Nephron (organoid): ENCODE measurements around the gene ST6GALNAC3.

Experiments
- H3K27ac Mint-ChIP-seq, 3 experiments: 2 replicates each; pipeline ENCODE4 v1.8.0; 2020; ENCODE audit warnings: mixed read lengths in 3 of 3, mild to moderate bottlenecking in 2 of 3, moderate library complexity in 1 of 3
- H3K27me3 Mint-ChIP-seq: 2 replicates; pipeline ENCODE4 v1.8.0; 2021; ENCODE audit warnings: low read depth, mild to moderate bottlenecking, moderate library complexity, mixed read lengths
- H3K36me3 Mint-ChIP-seq: 2 replicates; pipeline ENCODE4 v1.8.0; 2020; ENCODE audit warnings: low read depth, mixed read lengths
- H3K4me1 Mint-ChIP-seq: 2 replicates; pipeline ENCODE4 v1.8.0; 2020; ENCODE audit warnings: mixed read lengths
- H3K4me3 Mint-ChIP-seq, 3 experiments: 2 replicates each; pipeline ENCODE4 v1.8.0; 2020; ENCODE audit warnings: mild to moderate bottlenecking in 3 of 3, mixed read lengths in 3 of 3, moderate library complexity in 2 of 3
- H3K9me3 Mint-ChIP-seq: 2 replicates; pipeline ENCODE4 v1.8.0; 2020; ENCODE audit warnings: mixed read lengths
- CTCF ChIP-seq, 3 experiments: fragments of 200-600 bp; sonication (generic); IDR thresholded peaks; one replicate each; pipeline ENCODE4 v1.5.0; 2021; ENCODE audit warnings: antibody characterized with exemption in 3 of 3; ENCODE audit not compliant: unreplicated experiment in 3 of 3

The ST6GALNAC3 gene

DNA sequence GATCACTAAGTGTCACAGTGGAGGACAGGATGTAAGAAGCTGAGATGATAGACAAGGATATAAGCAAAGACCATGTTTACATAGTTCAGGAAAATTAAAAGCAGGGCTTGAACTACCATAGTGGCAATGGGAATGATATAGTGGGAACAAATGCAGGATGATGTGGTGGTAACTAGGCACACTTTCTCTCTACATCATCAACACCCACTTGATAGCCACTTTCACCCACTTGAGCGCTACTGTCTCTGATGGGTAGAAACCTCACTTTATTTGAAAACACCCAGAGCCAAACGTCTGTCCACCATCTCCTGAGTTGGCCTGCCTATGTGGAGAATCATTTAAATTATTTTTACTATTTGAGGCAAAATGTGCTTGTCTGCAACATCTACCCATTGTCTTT is 487.7 kb downstream of the ST6GALNAC3 start:
- H3K27me3 Mint-ChIP-seq: no peaks in the 10 kb centered on the region
- no peak overlapping the region for H3K27ac Mint-ChIP-seq
- H3K9me3 Mint-ChIP-seq: no peaks in the 10 kb centered on the region
- H3K36me3 Mint-ChIP-seq: no peaks in the 10 kb centered on the region
- H3K4me3 Mint-ChIP-seq: no peak overlapping the region
- no peaks in the 10 kb centered on the region for H3K4me1 Mint-ChIP-seq
- TF ChIP-seq CTCF (IDR thresholded peaks at IDR 0.05; ENCODE audit: unreplicated experiment in 3 of 3): no peak

DNA sequence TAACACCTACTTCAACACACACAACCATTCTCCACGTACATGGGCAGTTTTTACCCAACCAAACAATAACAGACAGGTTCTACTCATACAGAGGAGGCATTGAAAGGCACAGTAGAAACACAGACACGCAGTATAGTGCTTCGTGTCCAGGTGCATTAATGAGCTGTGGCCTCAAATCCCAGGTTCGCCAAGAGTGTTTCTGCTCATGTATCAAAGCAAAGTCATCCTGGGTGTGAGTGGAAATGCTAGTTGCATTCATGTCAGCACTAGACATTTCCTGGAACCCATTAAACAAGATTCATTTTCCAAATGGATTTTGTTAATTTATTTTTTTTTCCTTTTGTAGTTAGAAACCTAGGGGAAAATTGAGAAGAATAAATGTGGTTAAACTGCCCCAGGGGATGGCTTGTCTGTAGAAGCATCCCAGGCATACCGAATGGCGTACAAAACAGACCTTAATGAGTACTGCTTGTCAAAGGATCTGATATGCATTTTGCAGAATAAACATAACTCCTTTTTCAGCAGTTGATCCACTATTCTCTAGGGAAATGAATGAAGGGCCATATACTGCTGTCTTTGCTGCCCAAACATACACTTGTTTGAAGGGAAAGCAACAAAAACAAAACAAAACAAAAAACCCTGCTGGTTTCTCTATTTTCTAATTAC is 494.2 kb downstream of the ST6GALNAC3 start:
- no peak overlapping the region for H3K4me3 Mint-ChIP-seq
- no peak for TF ChIP-seq CTCF (IDR thresholded peaks at IDR 0.05; ENCODE audit: unreplicated experiment in 3 of 3)
- H3K27ac Mint-ChIP-seq: no peak overlapping the region
- H3K27me3 Mint-ChIP-seq: no peaks in the 10 kb centered on the region
- H3K9me3 Mint-ChIP-seq: no peaks in the 10 kb centered on the region
- H3K36me3 Mint-ChIP-seq: no peaks in the 10 kb centered on the region
- H3K4me1 Mint-ChIP-seq: no peaks in the 10 kb centered on the region

DNA sequence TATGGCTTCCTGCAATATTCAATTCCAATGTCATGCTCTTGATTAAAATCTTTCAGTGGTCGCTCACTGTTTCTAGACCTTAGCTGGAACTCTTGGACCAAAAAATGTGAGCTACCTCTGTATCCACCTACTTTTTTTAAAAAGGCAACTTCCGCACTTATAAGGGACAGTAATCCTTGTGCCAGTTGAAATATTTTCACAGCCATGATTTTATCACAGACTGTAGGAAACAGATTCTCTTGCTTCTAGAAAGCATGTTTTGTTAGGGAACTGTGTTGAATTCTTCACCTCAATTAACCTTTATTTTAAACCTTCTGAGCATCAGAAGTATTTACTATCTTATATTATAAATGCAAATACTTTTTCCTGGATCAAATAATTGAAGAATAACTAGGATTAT is 496.7 kb downstream of the ST6GALNAC3 start:
- Mint-ChIP-seq H3K4me1 (no peaks in the 10 kb centered on the region), H3K4me3 (no peak overlapping the region), H3K36me3 (no peaks in the 10 kb centered on the region), H3K27me3 (no peaks in the 10 kb centered on the region), H3K9me3 (no peaks in the 10 kb centered on the region), H3K27ac (no peak overlapping the region)
- no peak for TF ChIP-seq CTCF (IDR thresholded peaks at IDR 0.05; ENCODE audit: unreplicated experiment in 3 of 3)

DNA sequence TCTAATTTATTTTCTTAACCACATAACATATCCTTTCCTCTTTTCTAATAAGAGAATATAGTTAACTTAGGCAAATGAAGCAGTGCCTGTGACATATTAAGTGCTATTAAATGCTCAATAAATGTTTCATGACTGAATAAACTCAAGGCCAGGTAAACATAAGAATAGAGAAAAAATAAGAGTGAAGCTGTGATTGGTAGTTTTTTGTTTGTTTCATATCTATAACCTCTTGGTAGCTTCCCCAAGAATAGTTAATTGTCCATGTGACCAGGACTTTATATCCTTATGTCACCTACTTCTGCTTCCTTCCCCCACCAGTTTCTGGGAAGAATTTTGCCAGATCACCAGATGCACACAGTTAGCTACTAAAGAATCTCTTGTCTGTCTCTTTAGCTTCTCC is 497.7 kb downstream of the ST6GALNAC3 start:
- Mint-ChIP-seq H3K36me3 (no peaks in the 10 kb centered on the region), H3K27ac (no peak overlapping the region), H3K4me3 (no peak overlapping the region), H3K4me1 (peaks cover 5% of the 10 kb centered on the region), H3K27me3 (no peaks in the 10 kb centered on the region), H3K9me3 (no peaks in the 10 kb centered on the region)
- TF ChIP-seq CTCF (IDR thresholded peaks at IDR 0.05; ENCODE audit: unreplicated experiment in 3 of 3): no peak

- H3K9me3 Mint-ChIP-seq: no peaks in the 10 kb centered on the region
- TF ChIP-seq CTCF (IDR thresholded peaks at IDR 0.05; ENCODE audit: unreplicated experiment in 3 of 3): no peak
- H3K27me3 Mint-ChIP-seq: no peaks in the 10 kb centered on the region
- H3K36me3 Mint-ChIP-seq: no peaks in the 10 kb centered on the region
- no peak overlapping the region for H3K4me3 Mint-ChIP-seq
- H3K4me1 Mint-ChIP-seq: peaks cover 14% of the 10 kb centered on the region
- H3K27ac Mint-ChIP-seq: no peak overlapping the region
Observed at GRCh38 chr1:76576876-76577524, 502.5 kb downstream of the ST6GALNAC3 start.
